Right kidney (tissue), 1 donor: ENCODE results near the gene BRSK2.
"Not testable (repeated sequence)": the region's sequence is repeated elsewhere in the genome, so short reads cannot be mapped to it uniquely, and the experiment has no call there.

Experiments
- DNase-seq: peaks from one replicate; pipeline ENCODE4 v3.0.0-alpha.2; 2016

Gene BRSK2

DNA sequence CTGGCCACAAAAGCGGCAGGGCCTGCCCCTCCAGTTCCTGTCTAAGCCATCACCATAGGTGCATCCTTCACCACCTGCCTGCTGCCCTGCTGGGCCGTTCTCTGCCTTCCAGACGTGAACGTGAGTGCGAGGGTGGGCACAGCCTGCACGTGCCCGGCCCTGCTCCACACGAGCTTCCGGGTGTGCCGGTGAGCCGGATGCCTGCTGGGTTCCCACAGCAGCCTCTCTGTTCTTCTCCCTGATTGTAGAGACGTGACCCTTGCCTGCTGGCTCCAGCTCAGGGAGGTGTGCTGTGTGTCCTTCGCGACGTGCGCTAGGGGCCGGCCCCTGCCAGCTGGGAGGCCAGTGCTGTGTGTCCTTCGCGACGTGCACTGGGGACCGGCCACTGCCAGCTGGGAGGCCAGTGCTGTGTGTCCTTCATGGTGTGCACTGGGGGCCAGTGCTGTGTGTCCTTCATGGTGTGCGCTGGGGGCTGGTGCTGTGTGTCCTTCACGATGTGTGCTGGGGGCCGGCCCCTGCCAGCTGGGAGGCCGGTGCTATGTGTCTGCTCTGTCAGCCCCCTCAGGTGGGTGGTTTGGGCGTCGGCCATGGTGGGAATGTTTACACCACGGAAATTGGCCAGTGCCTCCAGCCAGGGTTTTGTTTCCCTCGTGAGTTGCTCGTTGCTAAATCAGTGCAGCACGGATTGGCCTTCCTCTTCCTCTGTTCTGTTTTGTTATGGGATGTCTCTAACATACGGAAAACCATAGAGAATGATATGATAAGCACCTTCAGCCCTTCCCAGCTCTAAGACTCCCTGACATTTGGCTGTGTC, 35.4 kb upstream of the BRSK2 start:
- no peak for DNase-seq

- DNase-seq, result no peak
Measured at GRCh38 chr11:1356007-1356435, 33.7 kb upstream of the BRSK2 start.

GRCh38 chr11:1356478-1356960, 33.2 kb upstream of the BRSK2 start:
- DNase-seq, result no peak

GRCh38 chr11:1358286-1358685, 31.4 kb upstream of the BRSK2 start:
- DNase-seq, result no peak

- not testable (repeated sequence) for DNase-seq
Measured at GRCh38 chr11:1358931-1359330, 30.8 kb upstream of the BRSK2 start.

GRCh38 chr11:1359556-1359955, 30.2 kb upstream of the BRSK2 start:
- no peak for DNase-seq

DNA sequence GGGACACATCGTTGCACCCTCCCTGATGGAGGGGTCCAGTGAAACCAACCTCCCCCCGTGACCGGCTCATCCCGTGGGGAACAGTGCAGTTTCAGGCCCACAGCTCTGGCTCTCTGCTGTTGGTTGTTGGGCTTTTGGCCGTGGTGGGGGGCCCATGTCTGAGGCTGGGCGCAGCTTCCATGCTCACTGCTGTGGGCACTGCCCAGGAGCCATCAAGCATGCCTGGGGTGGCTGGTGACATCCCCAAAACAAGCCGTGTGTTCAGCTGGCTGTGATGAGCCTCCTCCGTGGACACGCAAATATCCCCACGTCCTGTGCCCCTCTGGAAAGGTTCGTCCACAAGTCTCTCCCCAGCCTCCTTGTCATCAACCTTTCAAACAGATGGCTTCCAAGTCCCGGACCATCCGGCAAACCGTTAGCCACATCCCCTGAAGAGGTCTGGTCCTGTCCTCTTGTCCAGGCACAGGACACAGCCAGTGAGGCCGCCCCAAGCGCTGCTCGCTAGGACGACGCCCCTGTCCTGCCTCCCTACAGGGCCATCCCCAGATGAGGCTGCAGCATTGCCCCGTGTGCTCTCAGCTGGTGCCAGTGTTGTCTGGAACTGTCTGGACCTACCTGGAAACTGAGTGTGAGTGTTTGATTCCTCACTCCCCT, 29.4 kb upstream of the BRSK2 start:
- DNase-seq, result no peak

GRCh38 chr11:1360835-1361357, 28.8 kb upstream of the BRSK2 start:
- no peak for DNase-seq

DNA sequence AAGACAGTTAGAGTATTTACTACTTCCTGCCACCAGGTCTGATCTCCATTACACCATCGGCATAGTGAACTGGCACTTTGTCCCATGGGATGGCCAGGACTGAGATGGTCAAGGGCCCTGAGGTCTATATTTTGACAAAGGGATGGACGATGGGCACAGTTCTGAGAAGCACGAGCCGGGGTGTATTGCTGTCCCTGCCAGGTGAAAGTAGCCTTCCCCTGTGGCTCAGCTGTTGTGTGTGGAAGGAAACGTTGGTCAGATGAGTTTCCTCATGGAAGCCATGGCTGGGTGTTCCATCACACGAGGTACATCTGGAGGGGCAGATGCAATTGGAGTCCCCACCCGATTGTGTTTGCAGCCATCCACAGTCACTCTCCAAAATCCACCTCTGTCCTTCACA, 27.9 kb upstream of the BRSK2 start:
- no peak for DNase-seq

- no peak for DNase-seq
Measured at GRCh38 chr11:1367721-1368120, 22.0 kb upstream of the BRSK2 start.

DNA sequence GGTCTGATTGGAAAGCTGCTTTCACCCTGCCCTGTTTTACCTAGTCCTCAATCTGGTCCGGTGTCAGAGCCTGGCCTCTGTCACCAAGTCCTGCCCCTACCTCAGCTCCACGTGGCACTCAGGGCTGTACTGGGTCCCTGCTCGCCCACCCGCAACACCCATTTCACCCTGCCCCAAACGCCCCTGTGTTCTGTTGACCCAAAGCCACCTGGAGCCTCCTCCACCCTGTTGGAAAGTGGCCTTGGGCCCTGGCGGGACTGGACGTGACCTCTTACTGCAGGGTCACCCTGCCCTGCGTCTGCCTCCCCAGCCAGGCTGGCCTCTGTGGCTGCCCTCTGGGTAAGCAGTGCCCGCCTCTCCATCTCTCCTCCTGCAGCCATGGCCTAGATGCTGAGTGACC, 21.5 kb upstream of the BRSK2 start:
- no peak for DNase-seq

DNA sequence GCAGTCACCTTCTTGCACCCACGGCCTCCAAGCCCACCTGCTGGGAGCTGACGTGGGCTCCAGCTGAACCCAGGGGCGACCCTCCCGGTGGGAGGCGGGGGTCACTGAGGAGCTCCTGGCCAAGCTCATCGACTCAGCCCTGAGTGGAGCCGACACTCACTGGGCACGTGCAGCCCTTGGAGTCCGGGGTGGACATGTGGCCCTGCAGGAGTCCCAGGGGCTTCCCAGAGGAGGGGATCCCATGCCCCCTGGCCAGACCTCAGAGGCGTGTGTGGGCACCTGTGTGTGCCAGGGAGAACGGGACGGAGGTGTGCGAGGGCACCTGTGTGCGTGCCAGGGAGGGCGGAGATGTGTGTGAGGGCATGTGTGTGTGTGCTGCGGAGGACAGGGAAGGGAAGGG, 20.8 kb upstream of the BRSK2 start:
- no peak for DNase-seq

DNA sequence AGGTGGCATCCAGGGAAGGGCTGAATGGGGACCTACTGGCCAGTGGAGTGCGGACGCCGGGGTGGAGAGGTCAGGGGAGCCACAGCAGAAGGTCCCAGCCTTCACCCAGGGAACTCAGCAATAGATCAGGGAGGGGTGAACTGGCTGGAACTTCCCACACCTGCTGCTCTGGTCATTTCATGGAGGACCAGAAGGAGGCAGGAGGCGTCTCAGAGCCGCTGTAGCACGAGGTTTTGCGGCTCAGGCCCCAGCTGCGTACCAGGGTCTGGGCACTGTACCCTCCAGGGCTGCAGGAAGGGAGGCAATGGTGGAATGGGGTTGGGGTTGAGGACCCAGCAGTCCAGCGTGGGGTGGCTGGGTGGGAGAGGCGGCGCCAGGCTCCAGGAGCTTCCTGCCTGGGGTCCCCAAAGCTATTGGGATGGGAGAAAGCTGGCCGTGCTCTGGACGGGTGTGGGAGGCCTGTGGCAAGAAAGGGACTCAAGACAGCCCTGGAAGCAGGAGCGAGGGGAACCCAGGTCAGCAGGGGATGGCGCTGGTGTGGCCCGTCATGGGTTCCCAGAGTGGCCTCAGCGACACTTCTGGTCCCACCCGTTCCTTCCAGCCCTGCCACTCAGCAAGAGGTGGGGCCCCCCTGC, 20.2 kb upstream of the BRSK2 start:
- no peak for DNase-seq

GRCh38 chr11:1370186-1371025, 19.3 kb upstream of the BRSK2 start:
- no peak for DNase-seq

- DNase-seq, result no peak
Measured at GRCh38 chr11:1371026-1371325, 18.8 kb upstream of the BRSK2 start.

DNA sequence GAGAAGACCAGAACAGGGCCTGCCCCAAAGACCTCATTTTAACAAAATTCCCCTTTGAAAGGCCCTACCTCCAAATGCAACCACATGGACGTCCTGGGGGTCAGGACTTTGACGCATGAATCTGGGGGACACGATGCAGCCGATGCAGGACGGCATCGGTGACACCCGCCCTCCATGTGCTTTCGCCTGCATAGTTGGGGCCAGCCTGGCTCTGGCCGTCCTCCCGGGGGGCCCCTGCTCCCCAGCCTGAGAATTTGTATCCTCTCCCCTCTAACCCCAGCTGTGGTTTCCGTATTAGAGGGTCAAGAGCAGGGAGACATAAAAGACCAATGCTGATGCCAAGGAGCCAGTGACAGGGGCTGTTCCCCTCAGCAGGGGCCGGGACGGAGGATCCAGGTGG, 18.4 kb upstream of the BRSK2 start:
- DNase-seq, result no peak

GRCh38 chr11:1371836-1372465, 17.8 kb upstream of the BRSK2 start:
- no peak for DNase-seq

DNA sequence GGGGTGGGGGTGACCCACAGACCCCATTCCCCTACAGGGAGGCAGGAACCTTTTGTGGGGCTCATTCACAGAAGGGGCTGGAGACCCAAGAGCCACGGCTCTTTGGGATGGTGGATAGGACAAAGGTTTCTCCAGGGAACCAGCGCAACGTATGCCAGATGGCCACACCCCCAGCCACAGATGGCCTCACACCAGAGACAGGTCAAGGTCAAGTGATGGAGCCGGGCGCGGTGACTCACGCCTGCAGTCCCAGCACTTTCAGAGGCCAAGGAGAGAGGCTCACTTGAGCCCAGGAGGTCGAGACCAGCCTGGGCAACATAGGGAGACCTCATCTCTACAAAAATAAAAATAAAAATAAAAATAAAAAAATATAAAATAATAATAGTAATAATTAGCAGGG, 17.1 kb upstream of the BRSK2 start:
- DNase-seq, result no peak

DNA sequence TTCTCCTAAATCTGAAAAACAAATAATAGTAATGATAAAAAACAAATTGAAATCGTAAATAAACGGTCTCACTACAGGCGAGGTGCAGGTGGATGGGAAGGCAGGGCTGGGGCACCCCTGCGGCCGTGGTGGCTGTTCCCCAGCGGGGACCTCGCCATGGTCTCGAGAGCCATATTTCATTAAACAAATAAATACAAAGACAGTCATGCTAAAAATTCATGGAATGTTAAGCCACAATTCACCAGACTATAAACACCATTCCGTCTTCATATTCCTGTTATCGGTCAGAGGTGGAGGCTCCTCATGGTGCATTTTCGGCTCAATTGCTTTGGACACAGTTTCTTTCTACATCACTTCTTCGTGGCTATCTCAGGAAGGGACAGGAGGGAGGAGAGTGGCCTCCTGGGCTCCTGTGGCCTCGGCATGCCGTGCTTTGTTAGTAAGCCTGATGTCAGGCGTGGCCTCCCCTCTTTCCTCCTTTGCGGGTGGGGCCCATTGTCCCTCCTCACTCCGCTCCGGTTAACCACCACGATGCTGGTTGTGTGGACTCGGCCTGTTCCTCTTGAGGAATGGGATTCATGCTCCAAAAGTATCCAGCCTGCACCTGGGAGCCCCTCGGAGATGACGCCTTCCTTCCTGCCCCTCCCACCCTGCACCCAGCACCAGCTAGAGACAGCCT, 16.1 kb upstream of the BRSK2 start:
- DNase-seq, result no peak

DNA sequence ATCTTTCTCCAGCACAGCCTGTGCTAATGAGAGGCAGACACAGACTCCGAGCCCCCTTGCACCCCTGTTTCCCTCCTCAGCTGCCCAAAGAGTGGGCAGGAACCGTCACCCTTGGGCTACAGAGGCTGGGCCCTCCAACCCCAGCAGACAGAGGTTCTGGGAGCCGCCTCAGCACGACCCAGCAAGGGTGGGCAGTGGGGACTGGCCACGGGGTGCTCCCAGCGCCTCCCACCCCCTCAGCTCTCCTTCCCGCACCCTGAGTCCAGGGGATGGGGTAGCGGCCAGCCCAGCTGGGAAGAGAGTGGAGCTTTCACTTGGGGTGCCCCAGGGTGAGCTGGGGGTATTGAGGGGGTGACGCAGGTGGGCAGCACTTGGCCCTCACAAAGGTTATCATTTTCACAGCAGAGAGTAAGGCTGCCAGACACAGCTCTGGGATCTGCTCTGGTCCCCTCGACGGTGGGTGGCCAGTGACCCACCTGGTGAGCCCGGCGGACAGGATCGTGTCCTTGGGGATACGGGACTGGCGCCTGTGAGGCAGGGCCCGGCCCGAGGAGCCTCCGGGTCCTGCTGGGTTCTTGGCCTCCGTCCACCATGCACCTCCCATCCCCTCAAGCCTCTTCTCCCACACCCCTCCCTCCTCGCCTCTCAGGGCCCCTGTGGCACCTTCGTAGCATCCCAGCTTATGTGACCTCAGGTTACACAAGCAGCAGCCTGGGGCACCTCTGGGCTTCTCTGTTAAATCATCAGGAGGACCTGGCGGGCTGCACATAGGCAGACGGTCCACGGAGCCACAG, 14.4 kb upstream of the BRSK2 start:
- no peak for DNase-seq

DNA sequence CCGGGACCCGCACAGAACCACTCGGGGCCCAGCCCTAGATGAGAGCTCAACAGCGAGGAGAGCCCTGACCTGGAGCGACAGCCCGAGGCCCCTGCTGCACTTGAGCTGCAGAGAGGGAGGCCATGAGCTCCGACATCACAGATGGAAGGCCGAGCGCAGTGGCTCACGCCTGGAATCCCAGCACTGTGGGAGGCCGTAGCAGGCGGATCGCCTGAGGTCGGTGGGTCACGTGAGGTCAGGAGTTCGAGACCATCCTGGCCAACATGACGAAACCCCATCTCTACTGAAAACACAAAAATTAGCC, 13.8 kb upstream of the BRSK2 start:
- DNase-seq, result no peak
